ENCODE measurements around the gene SLC24A3. TPM values are rescaled to one million over a fixed set of nuclear protein-coding genes. Genes with fewer than 3 reads are reported as not detected.

The SLC24A3 gene
- total RNA-seq, 3 donors from 2014 or later: 4.9 to 12.3 (median 5.9) TPM

- DNase-seq (ENCODE audit: low spot score in 2 of 2): no peak
- H3K4me1 ChIP-seq: peaks cover 0 to 8% of the 10 kb centered on the region in 2 donors
- no peaks in the 10 kb centered on the region for H3K27me3 ChIP-seq
- H3K4me3 ChIP-seq: peak overlapping the region in 2 of 3 donors; percentile 65 to 91
- H3K9me3 ChIP-seq: no peaks in the 10 kb centered on the region
- peak overlapping the region; percentile 84 to 90 for H3K27ac ChIP-seq
- no peak for TF ChIP-seq POLR2AphosphoS5 (IDR thresholded peaks at IDR 0.05)
- intact Hi-C loops (cut with DNase I; ENCODE audit: low total_unique reads): no loop called here
- H3K36me3 ChIP-seq: no peaks in the 10 kb centered on the region
Measured at GRCh38 chr20:19211252-19211651, 1.2 kb upstream of the SLC24A3 start.

GRCh38 chr20:19211661-19212468 lies 577 bp upstream of the SLC24A3 start:
- no peaks in the 10 kb centered on the region for H3K9me3 ChIP-seq
- H3K36me3 ChIP-seq: no peaks in the 10 kb centered on the region
- no peaks in the 10 kb centered on the region for H3K27me3 ChIP-seq
- no peak for DNase-seq (ENCODE audit: low spot score in 2 of 2)
- H3K27ac ChIP-seq: peak overlapping the region; percentile 84 to 90
- intact Hi-C loops (cut with DNase I; ENCODE audit: low total_unique reads): no loop called here
- H3K4me1 ChIP-seq: peaks cover 0 to 8% of the 10 kb centered on the region in 2 donors
- peak overlapping the region; percentile 46 to 91 (median 65) for H3K4me3 ChIP-seq
- no peak for TF ChIP-seq POLR2A (IDR thresholded peaks at IDR 0.05)
- TF ChIP-seq POLR2AphosphoS5 (IDR thresholded peaks at IDR 0.05): no peak
- TF ChIP-seq CTCF (IDR thresholded peaks at IDR 0.05): peak in 1 of 3 donors; percentile 14

- TF ChIP-seq POLR2AphosphoS5 (IDR thresholded peaks at IDR 0.05): no peak
- peak; percentile 23 to 51 (median 49) for TF ChIP-seq CTCF (IDR thresholded peaks at IDR 0.05)
- peak; percentile 71 to 80 for DNase-seq (ENCODE audit: low spot score in 2 of 2)
- intact Hi-C loops (cut with DNase I; ENCODE audit: low total_unique reads): no loop called here
Measured at GRCh38 chr20:19212821-19213502, 520 bp downstream of the SLC24A3 start.

GRCh38 chr20:19213946-19214490 lies 1.6 kb downstream of the SLC24A3 start:
- no peak for TF ChIP-seq CTCF (IDR thresholded peaks at IDR 0.05)
- H3K36me3 ChIP-seq: no peaks in the 10 kb centered on the region
- peaks cover 0 to 8% of the 10 kb centered on the region in 2 donors for H3K4me1 ChIP-seq
- intact Hi-C loops (cut with DNase I; ENCODE audit: low total_unique reads): no loop called here
- no peak overlapping the region for H3K27ac ChIP-seq
- no peaks in the 10 kb centered on the region for H3K9me3 ChIP-seq
- DNase-seq (ENCODE audit: low spot score in 2 of 2): no peak
- H3K27me3 ChIP-seq: no peaks in the 10 kb centered on the region
- peak overlapping the region in 1 of 3 donors; percentile 91 for H3K4me3 ChIP-seq

More at GRCh38 chr20:19212821-19213502, 520 bp downstream of the SLC24A3 start:
- H3K9me3 ChIP-seq: no peaks in the 10 kb centered on the region
- peak overlapping the region; percentile 58 to 90 for H3K27ac ChIP-seq
- peak overlapping the region; percentile 46 to 91 (median 65) for H3K4me3 ChIP-seq
- H3K36me3 ChIP-seq: no peaks in the 10 kb centered on the region
- H3K4me1 ChIP-seq: peaks cover 0 to 8% of the 10 kb centered on the region in 2 donors
- H3K27me3 ChIP-seq: no peaks in the 10 kb centered on the region

GRCh38 chr20:19218411-19218810 lies 6.0 kb downstream of the SLC24A3 start:
- Histone ChIP-seq H3K4me1 (no peaks in the 10 kb centered on the region), H3K9me3 (no peaks in the 10 kb centered on the region), H3K27ac (no peak overlapping the region), H3K4me3 (no peak overlapping the region), H3K36me3 (no peaks in the 10 kb centered on the region), H3K27me3 (no peaks in the 10 kb centered on the region)
- no peak for TF ChIP-seq POLR2AphosphoS5 (IDR thresholded peaks at IDR 0.05)
- TF ChIP-seq POLR2A (IDR thresholded peaks at IDR 0.05): no peak
- no peak for DNase-seq (ENCODE audit: low spot score in 2 of 2)
- intact Hi-C loops (cut with DNase I; ENCODE audit: low total_unique reads): no loop called here

All from breast epithelium (tissue), 4 donors.